Measurements from ENCODE around the gene L3MBTL1.

Gene L3MBTL1

DNA sequence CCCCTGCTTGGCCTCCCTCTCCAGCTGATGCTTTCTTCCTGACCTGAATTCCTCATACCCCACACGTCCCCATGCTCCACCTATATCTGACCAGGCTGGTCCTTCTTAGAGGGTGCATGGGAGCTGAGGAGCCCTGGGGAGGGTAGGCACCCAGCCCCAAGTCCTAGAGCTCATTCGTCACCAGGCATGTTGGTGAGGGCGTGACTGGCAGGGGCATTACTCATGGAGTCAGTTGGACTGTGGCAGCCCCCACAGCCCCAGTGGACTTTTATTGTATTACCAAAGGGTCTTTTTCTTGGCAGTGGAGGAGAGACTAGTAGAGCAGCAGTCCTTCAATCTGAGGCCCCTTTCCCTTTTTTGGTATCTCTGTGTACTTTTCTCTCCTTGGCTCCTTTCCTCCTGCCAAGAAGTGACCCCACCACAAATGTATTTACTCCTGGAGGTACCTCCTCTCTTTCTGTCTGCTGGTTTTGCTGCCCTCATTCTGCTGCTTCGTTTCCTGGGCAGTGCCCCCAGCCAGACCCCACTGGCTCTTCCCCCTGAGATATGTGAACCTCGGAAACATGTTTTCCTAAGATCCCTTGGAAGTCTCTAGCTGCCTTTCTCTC, 40.9 kb downstream of the L3MBTL1 start:
- no peak overlapping the region for H3K4me3 ChIP-seq (ENCODE audit: low read length)
- no peak overlapping the region for H3K9ac ChIP-seq (ENCODE audit: low read length)
- H3K4me1 ChIP-seq (ENCODE audit: control insufficient read depth, insufficient read depth, low read length) = no peaks in the 10 kb centered on the region
- peaks cover 3% of the 10 kb centered on the region for H3K27me3 ChIP-seq (replicated peaks; ENCODE audit: control insufficient read depth, insufficient read depth, low read length)
- DNase-seq (ENCODE audit: low read depth) = no peak
- H3K9me3 ChIP-seq (ENCODE audit: control insufficient read depth, low read length) = peaks cover 6% of the 10 kb centered on the region
- no peaks in the 10 kb centered on the region for H3K36me3 ChIP-seq (ENCODE audit: control insufficient read depth, insufficient read depth, low read length, severe bottlenecking)

- no peaks in the 10 kb centered on the region for H3K4me1 ChIP-seq (ENCODE audit: control insufficient read depth, insufficient read depth, low read length)
- peaks cover 6% of the 10 kb centered on the region for H3K9me3 ChIP-seq (ENCODE audit: control insufficient read depth, low read length)
- peaks cover 3% of the 10 kb centered on the region for H3K27me3 ChIP-seq (replicated peaks; ENCODE audit: control insufficient read depth, insufficient read depth, low read length)
- H3K4me3 ChIP-seq (ENCODE audit: low read length) = no peak overlapping the region
- no peak for DNase-seq (ENCODE audit: low read depth)
- H3K9ac ChIP-seq (ENCODE audit: low read length) = no peak overlapping the region
- no peaks in the 10 kb centered on the region for H3K36me3 ChIP-seq (ENCODE audit: control insufficient read depth, insufficient read depth, low read length, severe bottlenecking)
Observed at GRCh38 chr20:43549416-43550065, 42.0 kb downstream of the L3MBTL1 start.

DNA sequence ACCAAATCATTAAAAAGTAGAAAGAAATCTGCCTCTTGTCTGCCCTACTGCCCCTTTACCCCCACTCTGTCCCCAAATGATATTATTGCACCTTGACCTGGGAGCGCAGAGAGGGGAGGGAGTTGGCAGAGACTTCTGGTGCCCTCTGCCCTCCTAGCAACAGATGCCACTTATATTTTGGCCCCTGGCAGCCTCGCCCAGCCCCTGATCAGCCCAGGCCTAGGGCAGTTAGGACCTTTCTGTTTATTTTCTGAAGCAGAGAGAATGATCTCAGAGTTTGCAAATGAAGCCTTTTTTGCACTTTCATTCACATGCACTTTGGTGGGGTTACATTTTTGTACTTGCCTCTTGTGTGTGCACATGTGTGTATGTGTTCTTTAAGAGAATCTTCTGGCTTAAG, 43.0 kb downstream of the L3MBTL1 start:
- no peaks in the 10 kb centered on the region for H3K36me3 ChIP-seq (ENCODE audit: control insufficient read depth, insufficient read depth, low read length, severe bottlenecking)
- no peaks in the 10 kb centered on the region for H3K4me1 ChIP-seq (ENCODE audit: control insufficient read depth, insufficient read depth, low read length)
- peaks cover 6% of the 10 kb centered on the region for H3K9me3 ChIP-seq (ENCODE audit: control insufficient read depth, low read length)
- H3K27me3 ChIP-seq (replicated peaks; ENCODE audit: control insufficient read depth, insufficient read depth, low read length) = peaks cover under 1% of the 10 kb centered on the region
- no peak for DNase-seq (ENCODE audit: low read depth)
- no peak overlapping the region for H3K9ac ChIP-seq (ENCODE audit: low read length)
- no peak overlapping the region for H3K4me3 ChIP-seq (ENCODE audit: low read length)

- Histone ChIP-seq H3K4me3 (ENCODE audit: low read length) (no peak overlapping the region), H3K27me3 (replicated peaks; ENCODE audit: control insufficient read depth, insufficient read depth, low read length) (no peaks in the 10 kb centered on the region), H3K9ac (ENCODE audit: low read length) (no peak overlapping the region), H3K36me3 (ENCODE audit: control insufficient read depth, insufficient read depth, low read length, severe bottlenecking) (no peaks in the 10 kb centered on the region), H3K9me3 (ENCODE audit: control insufficient read depth, low read length) (no peaks in the 10 kb centered on the region), H3K4me1 (ENCODE audit: control insufficient read depth, insufficient read depth, low read length) (peaks cover 18% of the 10 kb centered on the region)
- DNase-seq (ENCODE audit: low read depth) = no peak
Observed at GRCh38 chr20:43554369-43554768, 46.9 kb downstream of the L3MBTL1 start.

DNA sequence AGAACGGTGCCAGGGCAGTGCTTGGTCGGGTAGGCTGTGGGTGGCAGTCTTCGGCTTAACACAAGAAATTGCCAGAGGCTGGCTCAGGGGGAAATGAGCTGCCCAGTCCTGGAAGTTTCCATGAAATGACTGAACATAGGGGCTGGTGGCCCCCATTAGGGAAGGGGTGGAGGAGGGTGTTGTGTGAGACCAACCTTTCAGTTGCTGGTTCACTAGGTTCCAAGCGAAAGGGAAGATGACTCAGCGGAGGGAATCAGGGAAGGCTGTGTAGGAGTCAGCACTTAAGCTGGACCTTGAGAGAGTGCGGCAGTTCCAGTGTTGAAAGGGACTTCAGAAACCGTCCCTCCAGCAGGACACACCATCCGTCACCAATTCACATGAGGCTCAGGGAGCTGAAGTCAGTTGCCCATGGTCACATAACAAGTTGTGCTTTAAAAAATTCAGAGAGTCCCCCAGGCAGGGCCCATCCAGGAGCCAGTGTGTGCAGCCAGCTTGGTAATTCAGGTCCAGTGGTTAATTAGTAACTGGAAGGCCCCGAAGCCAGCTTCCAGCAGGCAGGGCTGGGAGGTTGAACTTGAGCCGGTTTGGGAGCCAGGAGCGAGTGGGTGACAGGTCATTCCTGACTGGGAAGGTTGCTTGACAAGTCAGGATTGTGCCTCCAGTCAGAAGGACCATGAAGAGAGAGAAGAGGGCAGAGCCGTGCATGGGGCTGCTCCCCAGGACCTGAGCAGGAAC, 51.1 kb downstream of the L3MBTL1 start, which contains the start of gene SGK2:
Gene SGK2, plus strand, starts transcription at position 616 of the 735 bp plus-strand sequence. CDS start 7,469 bp downstream, outside the sequence.
- Histone ChIP-seq H3K9me3 (ENCODE audit: control insufficient read depth, low read length) (no peaks in the 10 kb centered on the region), H3K4me3 (ENCODE audit: low read length) (peak within 1 kb of the TSS; percentile 53)
- DNase-seq (ENCODE audit: low read depth) = peak; percentile 70

DNA sequence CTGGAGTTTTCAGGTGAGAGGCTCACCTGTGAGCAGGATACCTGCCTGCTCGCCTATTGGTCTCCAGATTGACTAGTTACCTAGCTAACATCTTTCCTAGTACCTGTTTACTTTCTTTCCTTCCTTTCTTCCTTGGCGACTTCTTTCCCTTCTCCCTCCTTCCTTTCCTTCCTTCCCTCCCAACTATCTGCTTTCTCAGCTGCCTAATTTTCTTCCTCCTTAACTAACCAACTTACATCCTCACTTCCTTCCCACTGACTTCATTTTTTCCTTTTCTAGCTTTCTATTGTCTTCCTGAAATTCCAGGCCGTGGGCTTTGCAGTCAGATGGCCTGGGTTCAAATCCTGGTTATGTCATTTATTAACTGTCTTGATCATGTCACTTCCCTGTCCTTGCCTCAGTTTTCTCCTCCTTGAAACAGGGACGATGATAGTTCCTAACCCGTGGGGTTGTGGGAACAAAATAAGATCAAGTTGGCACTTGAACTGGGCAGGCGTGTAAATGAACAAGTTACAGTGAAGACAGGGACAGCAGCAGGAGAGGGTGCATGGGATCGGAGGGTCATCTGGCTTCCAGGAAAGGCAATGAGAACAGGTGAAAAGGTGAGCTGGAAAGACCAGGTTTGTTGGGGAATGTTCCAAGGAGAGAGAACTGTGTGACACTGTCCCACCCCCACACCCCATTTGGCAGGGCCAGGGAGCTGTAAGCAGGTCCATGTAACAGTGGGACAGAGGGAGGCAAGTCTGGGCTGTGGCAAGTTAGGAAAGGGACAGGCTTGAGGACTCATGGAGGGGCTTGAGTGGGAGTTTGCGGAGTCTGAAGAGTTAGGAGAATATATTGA, 51.9 kb downstream of the L3MBTL1 start:
- Histone ChIP-seq H3K9me3 (ENCODE audit: control insufficient read depth, low read length) (no peaks in the 10 kb centered on the region), H3K36me3 (ENCODE audit: control insufficient read depth, insufficient read depth, low read length, severe bottlenecking) (no peaks in the 10 kb centered on the region), H3K4me1 (ENCODE audit: control insufficient read depth, insufficient read depth, low read length) (peaks cover 20% of the 10 kb centered on the region), H3K27me3 (replicated peaks; ENCODE audit: control insufficient read depth, insufficient read depth, low read length) (no peaks in the 10 kb centered on the region), H3K4me3 (ENCODE audit: low read length) (peak overlapping the region; percentile 53), H3K9ac (ENCODE audit: low read length) (peak overlapping the region; percentile 60)
- DNase-seq (ENCODE audit: low read depth) = no peak

More for the DNA sequence above, 51.1 kb downstream of the L3MBTL1 start, which contains the start of gene SGK2:
- Histone ChIP-seq H3K4me1 (ENCODE audit: control insufficient read depth, insufficient read depth, low read length) (peaks cover 20% of the 10 kb centered on the region), H3K27me3 (replicated peaks; ENCODE audit: control insufficient read depth, insufficient read depth, low read length) (no peaks in the 10 kb centered on the region), H3K36me3 (ENCODE audit: control insufficient read depth, insufficient read depth, low read length, severe bottlenecking) (no peaks in the 10 kb centered on the region), H3K9ac (ENCODE audit: low read length) (peak within 1 kb of the TSS; percentile 60)

DNA sequence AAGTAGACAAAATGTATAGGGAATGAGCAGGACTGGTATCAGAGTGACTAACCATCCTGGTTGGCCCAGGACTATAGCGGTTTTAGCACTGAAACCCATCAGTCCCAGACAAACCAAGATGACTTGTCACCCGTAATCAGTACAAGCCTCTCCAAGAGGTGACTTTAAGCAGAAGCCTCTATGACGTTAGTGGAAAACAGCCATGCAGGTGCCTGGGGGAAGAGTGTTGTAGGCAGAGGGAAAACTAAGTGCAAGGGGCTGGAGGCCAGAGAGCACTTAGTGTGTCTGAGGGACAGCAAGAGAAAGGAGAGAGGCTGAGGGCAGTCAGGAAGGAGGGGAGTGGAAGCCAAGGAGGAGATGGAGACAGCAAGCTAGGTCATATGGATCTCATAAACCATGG, 53.5 kb downstream of the L3MBTL1 start:
- Histone ChIP-seq H3K4me3 (ENCODE audit: low read length) (no peak overlapping the region), H3K36me3 (ENCODE audit: control insufficient read depth, insufficient read depth, low read length, severe bottlenecking) (no peaks in the 10 kb centered on the region), H3K9me3 (ENCODE audit: control insufficient read depth, low read length) (no peaks in the 10 kb centered on the region), H3K9ac (ENCODE audit: low read length) (no peak overlapping the region), H3K4me1 (ENCODE audit: control insufficient read depth, insufficient read depth, low read length) (peaks cover 20% of the 10 kb centered on the region), H3K27me3 (replicated peaks; ENCODE audit: control insufficient read depth, insufficient read depth, low read length) (no peaks in the 10 kb centered on the region)
- DNase-seq (ENCODE audit: low read depth) = no peak

DNA sequence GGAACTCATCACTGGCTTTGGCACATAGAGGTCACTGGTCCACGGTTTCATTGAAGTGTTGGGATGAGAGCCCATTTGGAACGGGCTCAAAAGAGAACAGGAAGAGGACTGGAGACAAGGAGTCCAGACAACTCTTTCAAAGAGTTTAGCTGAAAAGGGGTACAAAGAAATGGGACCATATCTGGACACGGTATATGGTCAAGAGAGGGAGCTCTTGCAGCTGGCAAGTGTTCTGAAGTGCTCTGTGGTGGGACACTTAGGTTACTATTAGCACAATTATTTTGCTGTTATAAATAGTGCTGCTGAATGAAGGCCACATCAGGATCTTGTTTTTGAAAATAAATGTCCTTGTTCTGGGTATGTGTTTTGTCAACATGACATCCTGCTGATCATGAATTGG, 55.9 kb downstream of the L3MBTL1 start:
- Histone ChIP-seq H3K4me3 (ENCODE audit: low read length) (no peak overlapping the region), H3K4me1 (ENCODE audit: control insufficient read depth, insufficient read depth, low read length) (peaks cover 11% of the 10 kb centered on the region), H3K36me3 (ENCODE audit: control insufficient read depth, insufficient read depth, low read length, severe bottlenecking) (peaks cover 3% of the 10 kb centered on the region), H3K9ac (ENCODE audit: low read length) (no peak overlapping the region), H3K9me3 (ENCODE audit: control insufficient read depth, low read length) (no peaks in the 10 kb centered on the region), H3K27me3 (replicated peaks; ENCODE audit: control insufficient read depth, insufficient read depth, low read length) (peaks cover 5% of the 10 kb centered on the region)
- no peak for DNase-seq (ENCODE audit: low read depth)

DNA sequence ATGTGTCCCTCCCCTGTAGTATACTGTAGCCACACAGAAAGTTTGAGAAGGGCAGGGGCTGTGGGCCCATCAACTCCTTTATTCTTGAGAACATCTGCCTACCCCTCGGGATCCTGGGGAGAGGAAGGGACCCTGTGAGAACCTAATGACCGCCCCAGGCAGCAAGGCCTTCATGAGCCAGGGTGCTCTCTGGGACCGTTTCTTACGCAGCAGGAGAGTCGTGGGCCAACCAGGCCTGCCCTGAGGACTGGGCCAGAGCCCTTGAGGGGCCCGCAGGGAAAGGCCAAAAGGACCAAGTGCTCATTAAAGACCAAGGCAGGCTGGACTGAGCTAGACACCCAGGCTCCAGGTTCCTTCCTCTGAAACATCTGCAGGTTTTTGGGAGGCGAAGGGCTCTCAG, 56.5 kb downstream of the L3MBTL1 start:
- Histone ChIP-seq H3K36me3 (ENCODE audit: control insufficient read depth, insufficient read depth, low read length, severe bottlenecking) (peaks cover 3% of the 10 kb centered on the region), H3K9me3 (ENCODE audit: control insufficient read depth, low read length) (no peaks in the 10 kb centered on the region), H3K27me3 (replicated peaks; ENCODE audit: control insufficient read depth, insufficient read depth, low read length) (peaks cover 5% of the 10 kb centered on the region), H3K4me3 (ENCODE audit: low read length) (no peak overlapping the region), H3K9ac (ENCODE audit: low read length) (no peak overlapping the region), H3K4me1 (ENCODE audit: control insufficient read depth, insufficient read depth, low read length) (peaks cover 5% of the 10 kb centered on the region)
- no peak for DNase-seq (ENCODE audit: low read depth)

- no peak overlapping the region for H3K4me3 ChIP-seq (ENCODE audit: low read length)
- peaks cover under 1% of the 10 kb centered on the region for H3K4me1 ChIP-seq (ENCODE audit: control insufficient read depth, insufficient read depth, low read length)
- peaks cover 6% of the 10 kb centered on the region for H3K27me3 ChIP-seq (replicated peaks; ENCODE audit: control insufficient read depth, insufficient read depth, low read length)
- no peak overlapping the region for H3K9ac ChIP-seq (ENCODE audit: low read length)
- no peak for DNase-seq (ENCODE audit: low read depth)
- peaks cover 4% of the 10 kb centered on the region for H3K36me3 ChIP-seq (ENCODE audit: control insufficient read depth, insufficient read depth, low read length, severe bottlenecking)
- H3K9me3 ChIP-seq (ENCODE audit: control insufficient read depth, low read length) = no peaks in the 10 kb centered on the region
Observed at GRCh38 chr20:43564455-43564854, 57.0 kb downstream of the L3MBTL1 start.

Data from adipocyte (in vitro differentiated cells).